ENCODE measurements around the gene C17orf67. TPM values are rescaled to one million over a fixed set of nuclear protein-coding genes. Genes with fewer than 3 reads are reported as not detected.

C17orf67 gene
- total RNA-seq, 1 experiment from 2014 or later, result 1.0 TPM

DNA sequence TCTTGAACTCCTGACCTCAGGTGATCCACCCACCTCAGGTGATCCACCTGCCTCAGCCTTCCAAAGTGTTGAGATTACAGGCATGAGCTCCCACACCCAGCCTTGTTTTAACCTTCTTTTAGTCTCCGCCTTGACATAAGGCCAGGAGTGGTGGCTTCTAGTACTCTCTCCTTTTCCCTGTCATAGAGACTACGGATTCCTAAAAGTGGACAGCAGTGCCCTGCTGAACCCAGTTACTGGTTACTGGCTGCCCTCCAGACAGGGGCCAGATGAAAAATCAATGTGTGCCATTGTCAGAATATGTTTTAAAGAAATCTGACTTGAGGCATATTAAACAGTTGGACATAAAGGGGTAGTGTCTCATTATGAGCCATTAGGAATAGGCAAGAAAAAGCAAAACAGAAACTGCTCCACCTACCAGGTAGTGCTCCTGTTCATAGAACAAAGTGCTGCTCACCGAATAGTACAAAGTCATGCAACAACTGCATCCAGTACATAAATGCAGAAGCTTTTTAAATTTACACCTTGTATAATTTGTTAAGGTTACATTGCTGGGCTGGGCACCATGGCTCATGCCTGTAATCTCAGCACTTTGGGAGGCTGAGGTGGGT, 48.1 kb upstream of the C17orf67 start:
- Histone ChIP-seq H3K4ac (ENCODE audit: low read depth, low read length) (no peak overlapping the region), H2AK5ac (ENCODE audit: insufficient read length, low read length) (no peak overlapping the region), H2BK5ac (ENCODE audit: insufficient read length, low read length) (no peak overlapping the region), H3K9me3 (ENCODE audit: control insufficient read depth, low read depth, low read length) (no peaks in the 10 kb centered on the region), H3K18ac (ENCODE audit: insufficient read length, low read depth, low read length) (no peak overlapping the region), H4K8ac (replicated peaks; ENCODE audit: insufficient read length, low read depth, low read length) (no peak overlapping the region), H3K27ac (ENCODE audit: insufficient read length, low read depth, low read length) (no peak overlapping the region), H4K5ac (ENCODE audit: insufficient read length, low read depth, low read length) (no peak overlapping the region), H2BK15ac (ENCODE audit: low read depth, low read length) (no peak overlapping the region), H3K4me2 (ENCODE audit: insufficient read depth, insufficient read length, low read length) (no peak overlapping the region), H2BK20ac (ENCODE audit: low read depth, low read length, poor library complexity, severe bottlenecking) (no peak overlapping the region), H3K56ac (ENCODE audit: insufficient read length, low read depth, low read length) (no peak overlapping the region), H3K14ac (ENCODE audit: insufficient read depth, low read length) (no peak overlapping the region), H3K9ac (ENCODE audit: extremely low read depth, insufficient read length, low read length) (no peak overlapping the region), H2BK12ac (ENCODE audit: insufficient read length, low read depth, low read length) (no peak overlapping the region), H4K20me1 (ENCODE audit: control insufficient read depth, insufficient read depth, insufficient read length) (no peaks in the 10 kb centered on the region), H3K23me2 (ENCODE audit: insufficient read length, low read depth, low read length, poor library complexity, severe bottlenecking) (no peaks in the 10 kb centered on the region), H2AFZ (ENCODE audit: low read length) (no peak overlapping the region), H3K27me3 (ENCODE audit: insufficient read depth, low read length) (no peaks in the 10 kb centered on the region), H3K79me2 (ENCODE audit: insufficient read depth, low read length) (no peaks in the 10 kb centered on the region), H3K23ac (ENCODE audit: insufficient read length, low read depth, low read length) (no peak overlapping the region), H3K4me1 (ENCODE audit: insufficient read depth, low read length) (0 out of 2 replicates have a peak, but pooled peaks cover 3% of the 10 kb centered on the region), H2BK120ac (ENCODE audit: low read depth, low read length, poor library complexity, severe bottlenecking) (no peak overlapping the region), H3T11ph (ENCODE audit: low read length) (no peak overlapping the region), H3K79me1 (ENCODE audit: insufficient read depth, low read depth, low read length, poor library complexity, severe bottlenecking) (no peaks in the 10 kb centered on the region), H4K91ac (ENCODE audit: insufficient read length, low read depth, low read length) (no peak overlapping the region)
- no CpG with 5 or more reads among the region's 3 CpGs for WGBS (ENCODE audit: extremely low coverage, insufficient read length, low lambda C conversion rate)
- Mint-ChIP-seq H3K4me1 (peaks cover 2 to 7% of the 10 kb centered on the region in 2 experiments), H3K36me3 (ENCODE audit: insufficient read depth in 1 of 3, low read depth in 3 of 3) (peaks cover 6 to 8% (median 8%) of the 10 kb centered on the region in 3 experiments; a peak in 5 of 7 replicates), H3K9me3 (peaks cover 0 to 4% of the 10 kb centered on the region in 2 experiments; a peak in 4 of 5 replicates), H3K27ac (no peak overlapping the region), H3K27me3 (ENCODE audit: low read depth) (peaks cover 2% of the 10 kb centered on the region), H3K4me3 (no peak overlapping the region)
- no peak for DNase-seq
- TF ChIP-seq, protein P1, sequence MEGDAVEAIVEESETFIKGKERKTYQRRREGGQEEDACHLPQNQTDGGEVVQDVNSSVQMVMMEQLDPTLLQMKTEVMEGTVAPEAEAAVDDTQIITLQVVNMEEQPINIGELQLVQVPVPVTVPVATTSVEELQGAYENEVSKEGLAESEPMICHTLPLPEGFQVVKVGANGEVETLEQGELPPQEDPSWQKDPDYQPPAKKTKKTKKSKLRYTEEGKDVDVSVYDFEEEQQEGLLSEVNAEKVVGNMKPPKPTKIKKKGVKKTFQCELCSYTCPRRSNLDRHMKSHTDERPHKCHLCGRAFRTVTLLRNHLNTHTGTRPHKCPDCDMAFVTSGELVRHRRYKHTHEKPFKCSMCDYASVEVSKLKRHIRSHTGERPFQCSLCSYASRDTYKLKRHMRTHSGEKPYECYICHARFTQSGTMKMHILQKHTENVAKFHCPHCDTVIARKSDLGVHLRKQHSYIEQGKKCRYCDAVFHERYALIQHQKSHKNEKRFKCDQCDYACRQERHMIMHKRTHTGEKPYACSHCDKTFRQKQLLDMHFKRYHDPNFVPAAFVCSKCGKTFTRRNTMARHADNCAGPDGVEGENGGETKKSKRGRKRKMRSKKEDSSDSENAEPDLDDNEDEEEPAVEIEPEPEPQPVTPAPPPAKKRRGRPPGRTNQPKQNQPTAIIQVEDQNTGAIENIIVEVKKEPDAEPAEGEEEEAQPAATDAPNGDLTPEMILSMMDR (conservative IDR thresholded peaks at IDR 0.05), result no peak

Measured in H9 (cell line).